ENCODE data around the gene SPINK1.
"Not testable (repeated sequence)": the region's sequence is repeated elsewhere in the genome, so short reads cannot be mapped to it uniquely, and the experiment has no call there.

Gene SPINK1

GRCh38 chr5:147805030-147805454, 26.4 kb downstream of the SPINK1 start:
- no peak for DNase-seq (ENCODE audit: low read depth)

- no peak for DNase-seq (ENCODE audit: low read depth)
Measured at GRCh38 chr5:147804334-147804733, 27.1 kb downstream of the SPINK1 start.

GRCh38 chr5:147803926-147804325, 27.5 kb downstream of the SPINK1 start:
- DNase-seq (ENCODE audit: low read depth), result no peak

- not testable (repeated sequence) for DNase-seq (ENCODE audit: low read depth)
Measured at GRCh38 chr5:147803161-147803560, 28.3 kb downstream of the SPINK1 start.

- DNase-seq (ENCODE audit: low read depth), result no peak
Measured at GRCh38 chr5:147801461-147801860, 30.0 kb downstream of the SPINK1 start.

GRCh38 chr5:147800491-147800890, 31.0 kb downstream of the SPINK1 start:
- no peak for DNase-seq (ENCODE audit: low read depth)

GRCh38 chr5:147796556-147797308, 34.7 kb downstream of the SPINK1 start:
- no peak for DNase-seq (ENCODE audit: low read depth)

- DNase-seq (ENCODE audit: low read depth), result no peak
Measured at GRCh38 chr5:147791181-147791580, 40.3 kb downstream of the SPINK1 start.

GRCh38 chr5:147789820-147790219, 41.7 kb downstream of the SPINK1 start:
- DNase-seq (ENCODE audit: low read depth), result no peak

GRCh38 chr5:147788023-147788422, 43.4 kb downstream of the SPINK1 start:
- no peak for DNase-seq (ENCODE audit: low read depth)

GRCh38 chr5:147786142-147786541, 45.3 kb downstream of the SPINK1 start:
- DNase-seq (ENCODE audit: low read depth), result no peak

GRCh38 chr5:147784146-147784987, 47.1 kb downstream of the SPINK1 start:
- no peak for DNase-seq (ENCODE audit: low read depth)

- no peak for DNase-seq (ENCODE audit: low read depth)
Measured at GRCh38 chr5:147782110-147783028, 49.1 kb downstream of the SPINK1 start, which contains the start of gene JAKMIP2. Gene JAKMIP2 (minus strand): TSS chr5:147782728. CDS start chr5:147671806, 110,922 bp downstream.

GRCh38 chr5:147780924-147781573, 50.4 kb downstream of the SPINK1 start:
- no peak for DNase-seq (ENCODE audit: low read depth)

GRCh38 chr5:147779694-147780093, 51.8 kb downstream of the SPINK1 start:
- no peak for DNase-seq (ENCODE audit: low read depth)

GRCh38 chr5:147776989-147777388, 54.5 kb downstream of the SPINK1 start:
- DNase-seq (ENCODE audit: low read depth), result no peak
